Measurements from ENCODE around the gene KRT12.

Gene KRT12

GRCh38 chr17:40866838-40867237 is at the start of gene KRT12:
Gene KRT12, minus strand, starts transcription at chr17:40867223. Its CDS starts 37 bp downstream, at chr17:40867186.
- Histone ChIP-seq H3K36me3 (ENCODE audit: control insufficient read depth in 1 of 2, insufficient read depth in 2 of 2, low read length in 2 of 2) (no peaks in the 10 kb centered on the region), H3K27me3 (ENCODE audit: control insufficient read depth in 1 of 2, insufficient read depth in 2 of 2, low read length in 2 of 2) (peaks cover 0 to 4% of the 10 kb centered on the region in 2 donors), H3K4me3 (ENCODE audit: low read depth in 1 of 2, low read length in 2 of 2) (no peak within 1 kb of the TSS), H3K9ac (ENCODE audit: low read depth in 1 of 2, low read length in 2 of 2) (no peak within 1 kb of the TSS), H3K4me1 (ENCODE audit: control insufficient read depth in 1 of 2, insufficient read depth in 2 of 2, low read length in 2 of 2) (peaks cover 7 to 9% of the 10 kb centered on the region in 2 donors), H3K27ac (ENCODE audit: low read depth, low read length) (no peak within 1 kb of the TSS), H3K9me3 (ENCODE audit: control insufficient read depth in 1 of 2, low read length in 2 of 2) (no peaks in the 10 kb centered on the region)

GRCh38 chr17:40916366-40916765 is 49.3 kb upstream of the KRT12 start:
- Histone ChIP-seq H3K9ac (ENCODE audit: low read depth in 1 of 2, low read length in 2 of 2) (no peak overlapping the region), H3K27me3 (ENCODE audit: control insufficient read depth in 1 of 2, insufficient read depth in 2 of 2, low read length in 2 of 2) (no peaks in the 10 kb centered on the region), H3K4me1 (ENCODE audit: control insufficient read depth in 1 of 2, insufficient read depth in 2 of 2, low read length in 2 of 2) (no peaks in the 10 kb centered on the region), H3K9me3 (ENCODE audit: control insufficient read depth in 1 of 2, low read length in 2 of 2) (no peaks in the 10 kb centered on the region), H3K4me3 (ENCODE audit: low read depth in 1 of 2, low read length in 2 of 2) (no peak overlapping the region), H3K27ac (ENCODE audit: low read depth, low read length) (no peak overlapping the region), H3K36me3 (ENCODE audit: control insufficient read depth in 1 of 2, insufficient read depth in 2 of 2, low read length in 2 of 2) (no peaks in the 10 kb centered on the region)

GRCh38 chr17:40915721-40916256 is 48.8 kb upstream of the KRT12 start:
- Histone ChIP-seq H3K27me3 (ENCODE audit: control insufficient read depth in 1 of 2, insufficient read depth in 2 of 2, low read length in 2 of 2) (no peaks in the 10 kb centered on the region), H3K4me3 (ENCODE audit: low read depth in 1 of 2, low read length in 2 of 2) (no peak overlapping the region), H3K9ac (ENCODE audit: low read depth in 1 of 2, low read length in 2 of 2) (no peak overlapping the region), H3K9me3 (ENCODE audit: control insufficient read depth in 1 of 2, low read length in 2 of 2) (no peaks in the 10 kb centered on the region), H3K27ac (ENCODE audit: low read depth, low read length) (no peak overlapping the region), H3K4me1 (ENCODE audit: control insufficient read depth in 1 of 2, insufficient read depth in 2 of 2, low read length in 2 of 2) (no peaks in the 10 kb centered on the region), H3K36me3 (ENCODE audit: control insufficient read depth in 1 of 2, insufficient read depth in 2 of 2, low read length in 2 of 2) (no peaks in the 10 kb centered on the region)

- Histone ChIP-seq H3K27me3 (ENCODE audit: control insufficient read depth in 1 of 2, insufficient read depth in 2 of 2, low read length in 2 of 2) (no peaks in the 10 kb centered on the region), H3K9me3 (ENCODE audit: control insufficient read depth in 1 of 2, low read length in 2 of 2) (no peaks in the 10 kb centered on the region), H3K27ac (ENCODE audit: low read depth, low read length) (no peak overlapping the region), H3K9ac (ENCODE audit: low read depth in 1 of 2, low read length in 2 of 2) (no peak overlapping the region), H3K4me3 (ENCODE audit: low read depth in 1 of 2, low read length in 2 of 2) (no peak overlapping the region), H3K4me1 (ENCODE audit: control insufficient read depth in 1 of 2, insufficient read depth in 2 of 2, low read length in 2 of 2) (no peaks in the 10 kb centered on the region), H3K36me3 (ENCODE audit: control insufficient read depth in 1 of 2, insufficient read depth in 2 of 2, low read length in 2 of 2) (no peaks in the 10 kb centered on the region)
Measured at GRCh38 chr17:40915199-40915661, 48.2 kb upstream of the KRT12 start.

- no peak overlapping the region for H3K4me3 ChIP-seq (ENCODE audit: low read depth in 1 of 2, low read length in 2 of 2)
- no peaks in the 10 kb centered on the region for H3K27me3 ChIP-seq (ENCODE audit: control insufficient read depth in 1 of 2, insufficient read depth in 2 of 2, low read length in 2 of 2)
- no peaks in the 10 kb centered on the region for H3K36me3 ChIP-seq (ENCODE audit: control insufficient read depth in 1 of 2, insufficient read depth in 2 of 2, low read length in 2 of 2)
- no peak overlapping the region for H3K27ac ChIP-seq (ENCODE audit: low read depth, low read length)
- H3K9me3 ChIP-seq (ENCODE audit: control insufficient read depth in 1 of 2, low read length in 2 of 2), result no peaks in the 10 kb centered on the region
- H3K9ac ChIP-seq (ENCODE audit: low read depth in 1 of 2, low read length in 2 of 2), result no peak overlapping the region
- H3K4me1 ChIP-seq (ENCODE audit: control insufficient read depth in 1 of 2, insufficient read depth in 2 of 2, low read length in 2 of 2), result peaks cover 0 to 6% of the 10 kb centered on the region in 2 donors
Measured at GRCh38 chr17:40914075-40914855, 47.2 kb upstream of the KRT12 start.

GRCh38 chr17:40912486-40913210 is 45.6 kb upstream of the KRT12 start:
- H3K36me3 ChIP-seq (ENCODE audit: control insufficient read depth in 1 of 2, insufficient read depth in 2 of 2, low read length in 2 of 2), result no peaks in the 10 kb centered on the region
- peaks cover 0 to 6% of the 10 kb centered on the region in 2 donors for H3K4me1 ChIP-seq (ENCODE audit: control insufficient read depth in 1 of 2, insufficient read depth in 2 of 2, low read length in 2 of 2)
- no peaks in the 10 kb centered on the region for H3K9me3 ChIP-seq (ENCODE audit: control insufficient read depth in 1 of 2, low read length in 2 of 2)
- H3K27ac ChIP-seq (ENCODE audit: low read depth, low read length), result no peak overlapping the region
- H3K27me3 ChIP-seq (ENCODE audit: control insufficient read depth in 1 of 2, insufficient read depth in 2 of 2, low read length in 2 of 2), result no peaks in the 10 kb centered on the region
- H3K4me3 ChIP-seq (ENCODE audit: low read depth in 1 of 2, low read length in 2 of 2), result no peak overlapping the region
- H3K9ac ChIP-seq (ENCODE audit: low read depth in 1 of 2, low read length in 2 of 2), result no peak overlapping the region

GRCh38 chr17:40910441-40910841 is 43.4 kb upstream of the KRT12 start:
- Histone ChIP-seq H3K27me3 (ENCODE audit: control insufficient read depth in 1 of 2, insufficient read depth in 2 of 2, low read length in 2 of 2) (no peaks in the 10 kb centered on the region), H3K27ac (ENCODE audit: low read depth, low read length) (no peak overlapping the region), H3K4me1 (ENCODE audit: control insufficient read depth in 1 of 2, insufficient read depth in 2 of 2, low read length in 2 of 2) (peaks cover 2 to 6% of the 10 kb centered on the region in 2 donors), H3K9me3 (ENCODE audit: control insufficient read depth in 1 of 2, low read length in 2 of 2) (no peaks in the 10 kb centered on the region), H3K9ac (ENCODE audit: low read depth in 1 of 2, low read length in 2 of 2) (no peak overlapping the region), H3K36me3 (ENCODE audit: control insufficient read depth in 1 of 2, insufficient read depth in 2 of 2, low read length in 2 of 2) (no peaks in the 10 kb centered on the region), H3K4me3 (ENCODE audit: low read depth in 1 of 2, low read length in 2 of 2) (no peak overlapping the region)

GRCh38 chr17:40909755-40910154 is 42.7 kb upstream of the KRT12 start:
- no peak overlapping the region for H3K4me3 ChIP-seq (ENCODE audit: low read depth in 1 of 2, low read length in 2 of 2)
- no peak overlapping the region for H3K27ac ChIP-seq (ENCODE audit: low read depth, low read length)

GRCh38 chr17:40909351-40909750 is 42.3 kb upstream of the KRT12 start:
- no peak overlapping the region for H3K9ac ChIP-seq (ENCODE audit: low read depth in 1 of 2, low read length in 2 of 2)
- no peak overlapping the region for H3K4me3 ChIP-seq (ENCODE audit: low read depth in 1 of 2, low read length in 2 of 2)
- H3K4me1 ChIP-seq (ENCODE audit: control insufficient read depth in 1 of 2, insufficient read depth in 2 of 2, low read length in 2 of 2), result peaks cover 6% of the 10 kb centered on the region in 2 donors
- H3K36me3 ChIP-seq (ENCODE audit: control insufficient read depth in 1 of 2, insufficient read depth in 2 of 2, low read length in 2 of 2), result no peaks in the 10 kb centered on the region
- no peaks in the 10 kb centered on the region for H3K9me3 ChIP-seq (ENCODE audit: control insufficient read depth in 1 of 2, low read length in 2 of 2)
- no peak overlapping the region for H3K27ac ChIP-seq (ENCODE audit: low read depth, low read length)
- no peaks in the 10 kb centered on the region for H3K27me3 ChIP-seq (ENCODE audit: control insufficient read depth in 1 of 2, insufficient read depth in 2 of 2, low read length in 2 of 2)

More at GRCh38 chr17:40909755-40910154, 42.7 kb upstream of the KRT12 start:
- Histone ChIP-seq H3K27me3 (ENCODE audit: control insufficient read depth in 1 of 2, insufficient read depth in 2 of 2, low read length in 2 of 2) (no peaks in the 10 kb centered on the region), H3K4me1 (ENCODE audit: control insufficient read depth in 1 of 2, insufficient read depth in 2 of 2, low read length in 2 of 2) (peaks cover 2 to 6% of the 10 kb centered on the region in 2 donors), H3K9me3 (ENCODE audit: control insufficient read depth in 1 of 2, low read length in 2 of 2) (no peaks in the 10 kb centered on the region), H3K9ac (ENCODE audit: low read depth in 1 of 2, low read length in 2 of 2) (no peak overlapping the region), H3K36me3 (ENCODE audit: control insufficient read depth in 1 of 2, insufficient read depth in 2 of 2, low read length in 2 of 2) (no peaks in the 10 kb centered on the region)

- Histone ChIP-seq H3K9ac (ENCODE audit: low read depth in 1 of 2, low read length in 2 of 2) (no peak overlapping the region), H3K36me3 (ENCODE audit: control insufficient read depth in 1 of 2, insufficient read depth in 2 of 2, low read length in 2 of 2) (no peaks in the 10 kb centered on the region), H3K4me3 (ENCODE audit: low read depth in 1 of 2, low read length in 2 of 2) (no peak overlapping the region), H3K27me3 (ENCODE audit: control insufficient read depth in 1 of 2, insufficient read depth in 2 of 2, low read length in 2 of 2) (no peaks in the 10 kb centered on the region), H3K4me1 (ENCODE audit: control insufficient read depth in 1 of 2, insufficient read depth in 2 of 2, low read length in 2 of 2) (peaks cover 23 to 24% of the 10 kb centered on the region in 2 donors), H3K9me3 (ENCODE audit: control insufficient read depth in 1 of 2, low read length in 2 of 2) (no peaks in the 10 kb centered on the region), H3K27ac (ENCODE audit: low read depth, low read length) (no peak overlapping the region)
Measured at GRCh38 chr17:40906613-40907012, 39.6 kb upstream of the KRT12 start.

Measured in duodenal mucosa (tissue), 2 donors.